Measurements from ENCODE around the gene DGKB.

GRCh38 chr7:14639801-14640200 lies 262.8 kb downstream of the DGKB start:
- TF ChIP-seq POLR2A (IDR thresholded peaks at IDR 0.05), result no peak
- TF ChIP-seq CTCF (IDR thresholded peaks at IDR 0.05), result no peak
- TF ChIP-seq EP300 (IDR thresholded peaks at IDR 0.05), result no peak
